ENCODE measurements around the gene RANBP17.
"Not testable (repeated sequence)": the region's sequence is repeated elsewhere in the genome, so short reads cannot be mapped to it uniquely, and the experiment has no call there.

Gene RANBP17

GRCh38 chr5:171157276-171157675 lies 295.5 kb downstream of the RANBP17 start:
- no peak for DNase-seq (ENCODE audit: low spot score)

GRCh38 chr5:171157775-171158174 lies 296.0 kb downstream of the RANBP17 start:
- DNase-seq (ENCODE audit: low spot score): no peak

- no peak for DNase-seq (ENCODE audit: low spot score)
Observed at GRCh38 chr5:171158581-171158980, 296.8 kb downstream of the RANBP17 start.

GRCh38 chr5:171162165-171162564 lies 300.3 kb downstream of the RANBP17 start:
- DNase-seq (ENCODE audit: low spot score): no peak

GRCh38 chr5:171162596-171162995 lies 300.8 kb downstream of the RANBP17 start:
- peak; percentile 26 for DNase-seq (ENCODE audit: low spot score)

GRCh38 chr5:171166766-171167165 lies 304.9 kb downstream of the RANBP17 start:
- DNase-seq (ENCODE audit: low spot score): no peak

GRCh38 chr5:171168171-171168570 lies 306.4 kb downstream of the RANBP17 start:
- DNase-seq (ENCODE audit: low spot score): no peak

- DNase-seq (ENCODE audit: low spot score): not testable (repeated sequence)
Observed at GRCh38 chr5:171174960-171175359, 313.1 kb downstream of the RANBP17 start.

GRCh38 chr5:171175746-171176145 lies 313.9 kb downstream of the RANBP17 start:
- no peak for DNase-seq (ENCODE audit: low spot score)

GRCh38 chr5:171178190-171178589 lies 316.4 kb downstream of the RANBP17 start:
- not testable (repeated sequence) for DNase-seq (ENCODE audit: low spot score)

- no peak for DNase-seq (ENCODE audit: low spot score)
Observed at GRCh38 chr5:171188016-171188415, 326.2 kb downstream of the RANBP17 start.

GRCh38 chr5:171189442-171189841 lies 327.6 kb downstream of the RANBP17 start:
- DNase-seq (ENCODE audit: low spot score): no peak

- DNase-seq (ENCODE audit: low spot score): no peak
Observed at GRCh38 chr5:171192111-171192510, 330.3 kb downstream of the RANBP17 start.

- no peak for DNase-seq (ENCODE audit: low spot score)
Observed at GRCh38 chr5:171201310-171201709, 339.5 kb downstream of the RANBP17 start.

- no peak for DNase-seq (ENCODE audit: low spot score)
Observed at GRCh38 chr5:171205375-171205774, 343.6 kb downstream of the RANBP17 start.

- peak; percentile 12 for DNase-seq (ENCODE audit: low spot score)
Observed at GRCh38 chr5:171207256-171207847, 345.5 kb downstream of the RANBP17 start.

GRCh38 chr5:171221916-171222315 lies 360.1 kb downstream of the RANBP17 start:
- no peak for DNase-seq (ENCODE audit: low spot score)

- DNase-seq (ENCODE audit: low spot score): no peak
Observed at GRCh38 chr5:171223927-171224326, 362.1 kb downstream of the RANBP17 start.

GRCh38 chr5:171226096-171226754 lies 364.4 kb downstream of the RANBP17 start:
- DNase-seq (ENCODE audit: low spot score): no peak

GRCh38 chr5:171226864-171227263 lies 365.0 kb downstream of the RANBP17 start:
- DNase-seq (ENCODE audit: low spot score): no peak

GRCh38 chr5:171236651-171237050 lies 374.8 kb downstream of the RANBP17 start:
- DNase-seq (ENCODE audit: low spot score): no peak

- no peak for DNase-seq (ENCODE audit: low spot score)
Observed at GRCh38 chr5:171242521-171242920, 380.7 kb downstream of the RANBP17 start.

- no peak for DNase-seq (ENCODE audit: low spot score)
Observed at GRCh38 chr5:171246231-171246630, 384.4 kb downstream of the RANBP17 start.

- no peak for DNase-seq (ENCODE audit: low spot score)
Observed at GRCh38 chr5:171249460-171249859, 387.6 kb downstream of the RANBP17 start.

Measured in COLO829 (cell line).